OCI-LY7 (cell line): ENCODE measurements around the gene ADAMTS4. TPM values are rescaled to one million over a fixed set of nuclear protein-coding genes. Genes with fewer than 3 reads are reported as not detected.

Source experiments
- BruUV-seq: library from RNA; stranded (reverse); fragments of 400-500 nt; replicated peaks from 2 replicates; lab custom pipeline; 2021; lab: Mats Ljungman, UMichigan
- CTCF ChIA-PET: fragments of 300-600 bp; sonication (Branson Sonifier 250); formaldehyde crosslinking; loops from one replicate; lab custom pipeline; 2022; ENCODE audit warnings: antibody characterized with exemption; ENCODE audit not compliant: unreplicated experiment; lab: Charles Lee
- POLR2A ChIA-PET: fragments of 300-600 bp; sonication (Branson Sonifier 250); formaldehyde crosslinking; loops from one replicate; lab custom pipeline; 2022; ENCODE audit warnings: antibody characterized with exemption; lab: Charles Lee
- DNase-seq: peaks from one replicate; pipeline ENCODE4 v3.0.0-alpha.2; 2015; ENCODE audit warnings: low spot score
- H2AFZ ChIP-seq: fragments of 200-600 bp; sonication (generic), shearing (Covaris generic); 2 replicates; pipeline ENCODE4 v1.6.1; 2014; ENCODE audit warnings: mild to moderate bottlenecking, antibody characterized with exemption, low read length, moderate library complexity
- H3K27ac ChIP-seq: fragments of 200-600 bp; sonication (generic); 2 replicates; pipeline ENCODE4 v1.5.1; 2014; ENCODE audit warnings: mixed run types, low read depth, mild to moderate bottlenecking, moderate library complexity, low read length, inconsistent platforms; ENCODE audit not compliant: poor library complexity, severe bottlenecking
- H3K36me3 ChIP-seq: fragments of 200-600 bp; sonication (generic); 2 replicates; pipeline ENCODE4 v1.6.1; 2014; ENCODE audit warnings: mild to moderate bottlenecking, antibody characterized with exemption, low read length, moderate library complexity, mixed read lengths; ENCODE audit not compliant: insufficient read depth
- H3K4me1 ChIP-seq: fragments of 200-600 bp; sonication (generic); 2 replicates; pipeline ENCODE4 v1.5.1; 2014; ENCODE audit warnings: mild to moderate bottlenecking, low read length; ENCODE audit not compliant: insufficient read depth, poor library complexity, severe bottlenecking
- H3K4me2 ChIP-seq: fragments of 200-600 bp; sonication (generic); 2 replicates; pipeline ENCODE4 v1.6.1; 2014; ENCODE audit warnings: mild to moderate bottlenecking, low read length
- H3K4me3 ChIP-seq: fragments of 200-600 bp; sonication (generic); 2 replicates; pipeline ENCODE4 v1.5.1; 2014; ENCODE audit warnings: mild to moderate bottlenecking, low read depth, low read length; ENCODE audit not compliant: poor library complexity, severe bottlenecking
- H3K79me2 ChIP-seq: fragments of 200-600 bp; sonication (generic); 2 replicates; pipeline ENCODE4 v1.6.1; 2016; ENCODE audit warnings: low read depth, mild to moderate bottlenecking, low read length, moderate library complexity, mixed read lengths; ENCODE audit not compliant: insufficient read depth
- H3K9me2 ChIP-seq: fragments of 200-600 bp; sonication (generic); 2 replicates; pipeline ENCODE4 v1.6.1; 2016; ENCODE audit warnings: mild to moderate bottlenecking, low read length, mixed read lengths; ENCODE audit not compliant: insufficient read depth
- H3K9me3 ChIP-seq: fragments of 200-600 bp; sonication (generic); 2 replicates; pipeline ENCODE4 v1.6.1; 2014; ENCODE audit warnings: mild to moderate bottlenecking, mixed run types, low read length, mixed read lengths
- H4K20me1 ChIP-seq: fragments of 200-600 bp; sonication (generic); 2 replicates; pipeline ENCODE4 v1.6.1; 2014; ENCODE audit warnings: mild to moderate bottlenecking, antibody characterized with exemption, low read length, moderate library complexity, mixed read lengths; ENCODE audit not compliant: insufficient read depth
- CTCF ChIP-seq: fragments of 200-600 bp; sonication (generic); conservative IDR thresholded peaks from 2 replicates; pipeline ENCODE4 v1.5.1; 2014; ENCODE audit warnings: mild to moderate bottlenecking, antibody characterized with exemption, low read length, moderate library complexity, mixed read lengths
- EZH2phosphoT487 ChIP-seq: fragments of 200-600 bp; sonication (generic); IDR thresholded peaks from 2 replicates; pipeline ENCODE4 v1.6.1; 2018; ENCODE audit warnings: low read depth, borderline replicate concordance, mild to moderate bottlenecking, mixed run types, antibody characterized with exemption, low read length, moderate library complexity, mixed read lengths
- intact Hi-C: fragments of 100-400 bp; cut with micrococcal nuclease; formaldehyde crosslinking; loops from one replicate; pipeline ENCODE4 v1.10.0; 2022; ENCODE audit not compliant: unreplicated experiment
- total RNA-seq, 2 experiments: library from RNA; depleted of rRNA in 1 of 2; stranded (reverse); fragments of >200 nt in 1 of 2; shearing (Covaris generic) in 1 of 2; gene quantifications; 2 replicates each; pipeline ENCODE4 v1.2.3, GENCODE V29; 2014 to 2022

ADAMTS4 gene
- total RNA-seq, 2 experiments from 2014 or later, result 0.03 to 0.15 TPM

- H3K27ac ChIP-seq, result peak overlapping the region; percentile 44
- CTCF ChIA-PET, result interaction anchor here (0.6 to 2.2 kb wide), 2 partner anchors 8 to 14 kb away, joined by 3 to 9 read pairs; partner anchors contain the start of gene TOMM40L
- BruUV-seq, result no TSS peak
Measured at GRCh38 chr1:161217831-161218230, 19.0 kb upstream of the ADAMTS4 start.

DNA sequence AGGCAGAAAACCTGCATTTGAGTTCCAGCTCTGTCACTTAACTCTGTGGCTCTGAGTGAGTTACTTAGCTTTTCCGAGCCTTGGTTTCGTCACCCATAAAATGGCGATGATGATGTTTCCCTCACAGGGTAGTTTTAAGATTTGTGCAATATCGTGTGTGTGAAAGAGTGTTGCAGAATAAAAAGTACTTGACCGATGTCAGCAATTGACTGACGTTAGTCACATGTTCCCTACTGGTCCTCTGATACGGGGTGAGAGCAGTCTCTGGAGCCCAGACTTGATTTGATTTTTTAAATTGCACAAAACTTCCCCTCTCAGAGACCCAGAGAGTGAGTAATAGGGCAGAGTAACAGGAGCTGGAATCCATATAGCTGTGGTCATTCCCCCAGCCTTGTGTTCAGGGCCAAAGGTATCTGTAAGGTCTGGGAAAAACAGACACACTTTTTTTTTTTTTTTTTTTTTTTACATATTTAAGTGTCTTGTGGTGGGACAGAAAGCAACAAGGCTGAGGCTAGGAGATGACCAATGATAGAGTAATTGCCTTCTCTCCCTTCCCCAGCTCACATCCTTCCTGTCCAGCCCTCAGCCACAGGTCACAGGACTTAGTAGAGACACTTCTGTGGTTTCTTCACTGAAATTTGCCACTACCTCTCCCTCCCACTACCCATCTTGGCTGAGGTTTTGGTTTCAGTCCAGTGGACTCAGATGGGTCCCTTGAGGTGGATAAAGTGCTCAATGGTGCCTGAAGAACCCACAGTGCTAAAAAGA is 18.3 kb upstream of the ADAMTS4 start:
- Histone ChIP-seq H3K9me3 (no peaks in the 10 kb centered on the region), H3K4me1 (peaks cover 34% of the 10 kb centered on the region), H3K36me3 (peaks cover 24% of the 10 kb centered on the region), H3K4me3 (peak overlapping the region; percentile 20), H3K27ac (peak overlapping the region; percentile 44), H3K4me2 (peak overlapping the region; percentile 56), H3K79me2 (no peaks in the 10 kb centered on the region), H2AFZ (peak overlapping the region; percentile 68; the same call in 1 of the 2 replicates), H4K20me1 (no peaks in the 10 kb centered on the region), H3K9me2 (no peaks in the 10 kb centered on the region)
- peak; percentile 80 for DNase-seq
- ChIA-PET POLR2A (interaction anchor here (1.0 to 4.4 kb wide), 7 partner anchors 8 to 85 kb away, joined by 3 to 22 read pairs (median 4); partner anchors contain the start of genes NDUFS2 and TOMM40L), CTCF (interaction anchor here (2.2 kb wide), 1 partner anchor 9 kb away, joined by 9 read pairs; the partner anchor contains the start of gene TOMM40L)
- intact Hi-C loops, result no loop called here
- TF ChIP-seq EZH2phosphoT487 (no peak), CTCF (no peak)
- no TSS peak for BruUV-seq

More at GRCh38 chr1:161217831-161218230, 19.0 kb upstream of the ADAMTS4 start:
- Histone ChIP-seq H3K4me2 (peak overlapping the region; percentile 56), H3K4me3 (peak overlapping the region; percentile 20), H4K20me1 (no peaks in the 10 kb centered on the region), H3K4me1 (peaks cover 34% of the 10 kb centered on the region), H3K36me3 (peaks cover 18% of the 10 kb centered on the region), H3K9me3 (no peaks in the 10 kb centered on the region), H3K79me2 (no peaks in the 10 kb centered on the region), H3K9me2 (no peaks in the 10 kb centered on the region), H2AFZ (peak overlapping the region; percentile 68; the same call in 1 of the 2 replicates)
- no peak for DNase-seq
- intact Hi-C loops, result no loop called here
- POLR2A ChIA-PET, result interaction anchor here (1.0 to 4.4 kb wide), 5 partner anchors 8 to 84 kb away, joined by 3 to 22 read pairs (median 9); partner anchors contain the start of genes NDUFS2 and TOMM40L
- TF ChIP-seq EZH2phosphoT487 (no peak), CTCF (no peak)
